HepG2 (cell line): ENCODE measurements around the gene AASS. TPM values are rescaled to one million over a fixed set of nuclear protein-coding genes. Genes with fewer than 3 reads are reported as not detected.

ENCODE experiments used
- ATAC-seq: fragments of 200-7000 bp; cut with Tn5 transposase; 3 replicates; pipeline ENCODE4 v1.9.1; 2020; ENCODE audit warnings: mild to moderate bottlenecking, moderate library complexity
- BruUV-seq: library from RNA; stranded (reverse); fragments of 400-500 nt; replicated peaks from 2 replicates; lab custom pipeline; 2021; lab: Mats Ljungman, UMichigan
- CTCF ChIA-PET: fragments of 300-600 bp; formaldehyde crosslinking; extraction: SDS; loops from one replicate; lab custom pipeline; 2021; ENCODE audit warnings: low total read pairs, inconsistent platforms, low intra/inter-chr PET ratio; lab: Yijun Ruan, JAX
- POLR2A ChIA-PET: fragments of 350-600 bp; sonication (Branson Sonifier 250); formaldehyde crosslinking; loops from one replicate; lab custom pipeline; 2020; ENCODE audit warnings: antibody characterized with exemption, inconsistent platforms; lab: Yijun Ruan, JAX
- DNase-seq: peaks from one replicate; pipeline ENCODE4 v3.0.0-alpha.2; 2015; ENCODE audit warnings: low spot score
- FAIRE-seq: peaks from 3 replicates; lab custom pipeline; 2011; peaks lifted over from hg19 to GRCh38; lab: Jason Lieb, UNC
- H2AFZ ChIP-seq: one replicate; pipeline ENCODE4 v1.6.1; 2011; ENCODE audit warnings: low read length, inconsistent platforms
- H3K27ac ChIP-seq: fragments of 300-600 bp; 3 replicates; pipeline ENCODE4 v1.8.0; 2011; ENCODE audit warnings: mixed run types, mild to moderate bottlenecking, mixed read lengths, low read length, inconsistent platforms; ENCODE audit not compliant: insufficient read depth; ENCODE audit errors: extremely low read length
- H3K27me3 ChIP-seq, 2 experiments: fragments of 200-600 bp in 1 of 2; 2 replicates in 1 of 2; 3 replicates in 1 of 2; pipeline versions ENCODE4 v1.6.0 to v1.8.0; 2011; ENCODE audit warnings: low read length in 2 of 2, mild to moderate bottlenecking in 2 of 2, moderate library complexity in 2 of 2, inconsistent platforms in 1 of 2; ENCODE audit not compliant: insufficient read depth in 2 of 2, control insufficient read depth in 1 of 2
- H3K36me3 ChIP-seq, 2 experiments: fragments of 200-600 bp in 1 of 2; replicated peaks in 1 of 2; 2 replicates in 1 of 2; 3 replicates in 1 of 2; pipeline versions ENCODE4 v1.5.1 to v1.8.0; 2011; ENCODE audit warnings: low read length in 2 of 2, inconsistent platforms in 1 of 2; ENCODE audit not compliant: insufficient read depth in 2 of 2, control insufficient read depth in 1 of 2
- H3K4me1 ChIP-seq: 2 replicates; pipeline ENCODE4 v1.5.1; 2012; ENCODE audit warnings: low read length, inconsistent platforms; ENCODE audit not compliant: insufficient read depth
- H3K4me2 ChIP-seq: 2 replicates; pipeline ENCODE4 v1.6.0; 2011; ENCODE audit warnings: low read depth, low read length, inconsistent platforms
- H3K4me3 ChIP-seq, 3 experiments: fragments of 200-600 bp in 1 of 3; sonication (generic), shearing (Covaris generic) in 1 of 3; replicated peaks in 1 of 3; 2 replicates each; pipeline ENCODE4 v1.5.1; 2011 to 2016; ENCODE audit warnings: low read length in 3 of 3, inconsistent platforms in 2 of 3, low read depth in 2 of 3, mild to moderate bottlenecking in 2 of 3, control low read depth in 1 of 3, mixed read lengths in 1 of 3; ENCODE audit not compliant: insufficient read depth in 1 of 3
- H3K79me2 ChIP-seq: one replicate; pipeline ENCODE4 v1.6.1; 2011; ENCODE audit warnings: low read length, inconsistent platforms; ENCODE audit not compliant: insufficient read depth
- H3K9ac ChIP-seq: 2 replicates; pipeline ENCODE4 v1.6.0; 2011; ENCODE audit warnings: mild to moderate bottlenecking, low read depth, low read length, inconsistent platforms; ENCODE audit not compliant: insufficient read depth
- H3K9me3 ChIP-seq: 2 replicates; pipeline ENCODE4 v1.5.1; 2012; ENCODE audit warnings: mild to moderate bottlenecking, low read length
- H4K20me1 ChIP-seq: 2 replicates; pipeline ENCODE4 v1.6.0; 2011; ENCODE audit warnings: inconsistent platforms, mild to moderate bottlenecking, low read length, moderate library complexity; ENCODE audit not compliant: insufficient read depth
- IRF1 ChIP-seq: sonication (generic); formaldehyde crosslinking; IDR thresholded peaks from 2 replicates; pipeline ENCODE4 v1.4.0; 2020; ENCODE audit warnings: low read depth, mild to moderate bottlenecking, missing genetic modification reagents
- SMARCC2 ChIP-seq: fragments of 450-650 bp; IDR thresholded peaks from 2 replicates; pipeline ENCODE4 v1.6.1; 2017; ENCODE audit warnings: antibody characterized with exemption, mild to moderate bottlenecking
- ZBTB42 ChIP-seq: sonication (generic); formaldehyde crosslinking; IDR thresholded peaks from 2 replicates; pipeline ENCODE4 v1.5.0; 2020; ENCODE audit warnings: mild to moderate bottlenecking, missing genetic modification reagents
- ZMYM4 ChIP-seq: sonication (generic); formaldehyde crosslinking; IDR thresholded peaks from 2 replicates; pipeline ENCODE4 v1.8.1; 2023; ENCODE audit warnings: mild to moderate bottlenecking, missing genetic modification reagents
- ZNF160 ChIP-seq: sonication (generic); formaldehyde crosslinking; IDR thresholded peaks from 2 replicates; pipeline ENCODE4 v1.8.0; 2022; ENCODE audit warnings: mild to moderate bottlenecking, inconsistent platforms, missing genetic modification reagents
- ZNF44 ChIP-seq: sonication (generic); formaldehyde crosslinking; IDR thresholded peaks from 2 replicates; pipeline ENCODE4 v1.5.1; 2020; ENCODE audit warnings: mild to moderate bottlenecking, missing genetic modification reagents
- ZNF704 ChIP-seq: sonication (generic); formaldehyde crosslinking; IDR thresholded peaks from 2 replicates; pipeline ENCODE4 v1.8.1; 2023; ENCODE audit warnings: mild to moderate bottlenecking, inconsistent platforms, moderate library complexity, missing genetic modification reagents, borderline replicate concordance
- ZNF800 ChIP-seq: sonication (generic); formaldehyde crosslinking; IDR thresholded peaks from 2 replicates; pipeline ENCODE4 v1.4.0; 2020; ENCODE audit warnings: missing genetic modification reagents
- WGBS: methylation state at CpG from one replicate; pipeline ENCODE4 v1.1.6; 2017; ENCODE audit warnings: low lambda C conversion rate; 5-methylcytosine and 5-hydroxymethylcytosine counted together
- in situ Hi-C: cut with HindIII; loops from 2 replicates; pipeline ENCODE4 v1.10.0; 2017; ENCODE audit warnings: low pct_unique_long_range_greater_than_20kb; ENCODE audit not compliant: extremely low pct_ligation_motif_present
- intact Hi-C: fragments of 100-400 bp; cut with micrococcal nuclease; formaldehyde crosslinking; loops from one replicate; pipeline ENCODE4 v1.10.0; 2022; ENCODE audit not compliant: unreplicated experiment
- polyA plus RNA-seq, 8 experiments: library from polyadenylated mRNA; depleted of rRNA in 3 of 8; stranded (reverse) in 7 of 8; unstranded in 1 of 8; fragments of >200 nt; fragmentation: Illumina TruSeq in 4 of 8; extraction: Trizol in 4 of 8; gene quantifications; 2 replicates each; pipeline versions ENCODE4 v1.2.1 to v1.2.3, GENCODE V29; 2011 to 2016; ENCODE audit warnings: low read depth in 4 of 8, missing spikeins in 1 of 8, mixed read lengths in 1 of 8; ENCODE audit not compliant: insufficient read depth in 1 of 8
- total RNA-seq, 5 experiments: library from RNA; depleted of rRNA; stranded (reverse); fragments of >200 nt; fragmentation: Illumina TruSeq; extraction: Trizol; gene quantifications; 2 replicates each; pipeline ENCODE4 v1.2.3, GENCODE V29; 2016; ENCODE audit warnings: low read depth in 1 of 5

The AASS gene
- total and polyA plus RNA-seq, 2 of the 13 experiments (the other 11 are each of a cell fraction or from before 2014, with no cell fraction given), result 11.6 to 43.9 TPM

- no peaks in the 10 kb centered on the region for H3K9me3 ChIP-seq
- no peaks in the 10 kb centered on the region for H3K79me2 ChIP-seq
- no peak overlapping the region for H3K4me3 ChIP-seq
- intact Hi-C loops, result no loop called here
- POLR2A ChIA-PET, result no interaction called here
- BruUV-seq, result no TSS peak
- 98% methylated on average over 2 of the region's 2 CpGs for WGBS
- TF ChIP-seq ZBTB42 (CRISPR knock-in tag) (no peak), ZNF44 (CRISPR knock-in tag) (no peak), ZNF160 (CRISPR knock-in tag) (no peak), ZNF704 (CRISPR knock-in tag) (no peak), IRF1 (no peak), SMARCC2 (no peak), ZNF800 (CRISPR knock-in tag) (no peak), ZMYM4 (CRISPR knock-in tag) (no peak)
- H3K9ac ChIP-seq, result no peak overlapping the region
- H3K4me2 ChIP-seq, result no peak overlapping the region
- CTCF ChIA-PET, result no interaction called here
- H3K27ac ChIP-seq, result no peak overlapping the region
- in situ Hi-C loops, result no loop called here
- DNase-seq (no peak), ATAC-seq (no peak), FAIRE-seq (no peak)
- H2AFZ ChIP-seq, result no peak overlapping the region
- no peaks in the 10 kb centered on the region for H4K20me1 ChIP-seq
- peaks cover 0 to 10% of the 10 kb centered on the region in 2 experiments; a peak in 1 of 5 replicates for H3K36me3 ChIP-seq
- H3K27me3 ChIP-seq, result no peaks in the 10 kb centered on the region
- H3K4me1 ChIP-seq, result no peaks in the 10 kb centered on the region
Observed at GRCh38 chr7:122082670-122083069, 61.4 kb downstream of the AASS start.
